Motor neuron (in vitro differentiated cells): Measurements from ENCODE around the gene SPIRE1. TPM values are rescaled to one million over a fixed set of nuclear protein-coding genes. Genes with fewer than 3 reads are reported as not detected.

ENCODE experiments used
- ATAC-seq, 8 experiments: fragments of 200-7000 bp; cut with Tn5 transposase; replicated peaks in 6 of 8; 2 replicates each; pipeline ENCODE4 v1.8.0; 2021; ENCODE audit warnings: mild to moderate bottlenecking in 8 of 8, moderate library complexity in 8 of 8
- H3K27ac ChIP-seq, 2 donors: fragments of 250-450 bp; sonication (Bioruptor Pico); 2 replicates each; pipeline ENCODE4 v1.9.0; 2021; ENCODE audit warnings: antibody characterized with exemption in 2 of 2, mild to moderate bottlenecking in 2 of 2, moderate library complexity in 1 of 2
- H3K4me1 ChIP-seq, 2 donors: fragments of 250-450 bp; sonication (Bioruptor Pico); replicated peaks in 1 of 2; 2 replicates each; pipeline ENCODE4 v1.6.1; 2021; ENCODE audit warnings: antibody characterized with exemption in 2 of 2, mild to moderate bottlenecking in 2 of 2, moderate library complexity in 1 of 2
- H3K4me3 ChIP-seq, 5 donors: fragments of 250-450 bp; sonication (Bioruptor Pico); 2 replicates each; pipeline ENCODE4 v1.9.0; 2021; ENCODE audit warnings: antibody characterized with exemption in 5 of 5, mild to moderate bottlenecking in 5 of 5, moderate library complexity in 4 of 5
- WGBS, 10 experiments: fragments of 450-650 bp; shearing (Covaris generic); methylation state at CpG; one replicate each; pipeline ENCODE4 v1.0.0; 2022; 5-methylcytosine and 5-hydroxymethylcytosine counted together
- in situ Hi-C, 9 experiments: fragments of 400-800 bp; cut with MboI; loops; one replicate each; pipeline ENCODE4 v1.15.0; 2021; ENCODE audit warnings: low sequenced_read_pairs in 9 of 9, low pct_unique_long_range_greater_than_20kb in 2 of 9; ENCODE audit not compliant: unreplicated experiment in 9 of 9
- total RNA-seq, 8 experiments: library from RNA; unstranded; fragments of 300-600 nt; gene quantifications; 2 replicates each; pipeline versions ENCODE4 v1.2.3 to v1.2.4, GENCODE V29; 2022

Gene SPIRE1
- total RNA-seq, 8 experiments from 2014 or later = 10.2 to 46.3 (median 21.0) TPM

- Histone ChIP-seq H3K4me1 (no peaks in the 10 kb centered on the region), H3K4me3 (no peak overlapping the region), H3K27ac (no peak overlapping the region)
- WGBS, 10 experiments = 68 to 100% (median 86%) methylated on average over 1 to 3 of the region's 3 CpGs; no CpG with 5 or more reads in 5 of the 10 experiments
- in situ Hi-C loops = no loop called here
- no peak for ATAC-seq
Measured at GRCh38 chr18:12479536-12479935, 178.4 kb downstream of the SPIRE1 start.

- 80 to 100% (median 91%) methylated on average over 2 to 9 of the region's 12 CpGs; no CpG with 5 or more reads in 3 of the 10 experiments for WGBS, 10 experiments
- Histone ChIP-seq H3K4me3 (no peak overlapping the region), H3K27ac (no peak overlapping the region)
Measured at GRCh38 chr18:12478269-12479047, 179.4 kb downstream of the SPIRE1 start.

GRCh38 chr18:12477606-12478005 is 180.3 kb downstream of the SPIRE1 start:
- peak in 1 of 8 experiments; percentile 31 for ATAC-seq
- 83 to 100% (median 94%) methylated on average over 2 to 8 of the region's 11 CpGs; no CpG with 5 or more reads in 5 of the 10 experiments for WGBS, 10 experiments
- in situ Hi-C loops = no loop called here
- Histone ChIP-seq H3K27ac (no peak overlapping the region), H3K4me1 (no peaks in the 10 kb centered on the region), H3K4me3 (no peak overlapping the region)

More at GRCh38 chr18:12478269-12479047, 179.4 kb downstream of the SPIRE1 start:
- no peaks in the 10 kb centered on the region for H3K4me1 ChIP-seq
- peak in 3 of 8 experiments; percentile 37 to 66 (median 40) for ATAC-seq
- in situ Hi-C loops = no loop called here

- no peak overlapping the region for H3K27ac ChIP-seq
- WGBS, 10 experiments = 78 to 100% (median 100%) methylated on average over 1 to 2 of the region's 2 CpGs; no CpG with 5 or more reads in 2 of the 10 experiments
- in situ Hi-C loops = no loop called here
Measured at GRCh38 chr18:12476955-12477354, 181.0 kb downstream of the SPIRE1 start.

GRCh38 chr18:12474876-12475275 is 183.0 kb downstream of the SPIRE1 start:
- no peak for ATAC-seq
- Histone ChIP-seq H3K4me1 (no peaks in the 10 kb centered on the region), H3K4me3 (no peak overlapping the region), H3K27ac (no peak overlapping the region)
- 17 to 100% (median 83%) methylated on average over 1 to 3 of the region's 4 CpGs; no CpG with 5 or more reads in 3 of the 10 experiments for WGBS, 10 experiments
- in situ Hi-C loops = no loop called here

More at GRCh38 chr18:12476955-12477354, 181.0 kb downstream of the SPIRE1 start:
- Histone ChIP-seq H3K4me3 (no peak overlapping the region), H3K4me1 (no peaks in the 10 kb centered on the region)
- no peak for ATAC-seq

- Histone ChIP-seq H3K27ac (no peak overlapping the region), H3K4me1 (no peaks in the 10 kb centered on the region), H3K4me3 (no peak overlapping the region)
- peak in 3 of 8 experiments; percentile 36 to 92 (median 70) for ATAC-seq
- in situ Hi-C loops = no loop called here
Measured at GRCh38 chr18:12474146-12474545, 183.8 kb downstream of the SPIRE1 start.

GRCh38 chr18:12470382-12471075 is 187.4 kb downstream of the SPIRE1 start:
- in situ Hi-C loops = no loop called here
- H3K4me3 ChIP-seq = no peak overlapping the region
- H3K27ac ChIP-seq = no peak overlapping the region
- 80 to 100% (median 95%) methylated on average over 1 to 6 of the region's 7 CpGs; no CpG with 5 or more reads in 1 of the 10 experiments for WGBS, 10 experiments
- peak in 1 of 8 experiments; percentile 36 for ATAC-seq
- H3K4me1 ChIP-seq = no peaks in the 10 kb centered on the region

- H3K4me1 ChIP-seq = no peaks in the 10 kb centered on the region
- in situ Hi-C loops = no loop called here
- H3K27ac ChIP-seq = no peak overlapping the region
- H3K4me3 ChIP-seq = no peak overlapping the region
- no peak for ATAC-seq
- WGBS, 10 experiments = 60 to 100% (median 94%) methylated on average over 1 to 4 of the region's 4 CpGs
Measured at GRCh38 chr18:12468445-12468844, 189.5 kb downstream of the SPIRE1 start.

GRCh38 chr18:12464731-12465130 is 193.2 kb downstream of the SPIRE1 start:
- in situ Hi-C loops = no loop called here
- Histone ChIP-seq H3K4me3 (no peak overlapping the region), H3K27ac (no peak overlapping the region), H3K4me1 (peaks cover 5 to 6% of the 10 kb centered on the region in 2 donors)
- WGBS, 10 experiments = 88 to 100% (median 93%) methylated on average over 2 to 7 of the region's 9 CpGs; no CpG with 5 or more reads in 2 of the 10 experiments
- ATAC-seq = no peak

GRCh38 chr18:12463191-12463590 is 194.7 kb downstream of the SPIRE1 start:
- 83 to 100% (median 93%) methylated on average over 1 to 7 of the region's 7 CpGs; no CpG with 5 or more reads in 2 of the 10 experiments for WGBS, 10 experiments
- ATAC-seq = no peak
- in situ Hi-C loops = no loop called here

GRCh38 chr18:12462242-12462641 is 195.7 kb downstream of the SPIRE1 start:
- no peak overlapping the region for H3K4me3 ChIP-seq
- H3K4me1 ChIP-seq = peaks cover 16% of the 10 kb centered on the region in 2 donors
- 31 to 100% (median 100%) methylated on average over 1 to 2 of the region's 2 CpGs; no CpG with 5 or more reads in 3 of the 10 experiments for WGBS, 10 experiments
- in situ Hi-C loops = no loop called here
- no peak for ATAC-seq
- H3K27ac ChIP-seq = no peak overlapping the region

More at GRCh38 chr18:12463191-12463590, 194.7 kb downstream of the SPIRE1 start:
- Histone ChIP-seq H3K4me1 (peaks cover 16% of the 10 kb centered on the region in 2 donors), H3K4me3 (no peak overlapping the region), H3K27ac (no peak overlapping the region)

- H3K4me3 ChIP-seq = no peak overlapping the region
- 69 to 100% (median 98%) methylated on average over 1 to 4 of the region's 6 CpGs; no CpG with 5 or more reads in 6 of the 10 experiments for WGBS, 10 experiments
- peaks cover 19 to 23% of the 10 kb centered on the region in 2 donors for H3K4me1 ChIP-seq
- H3K27ac ChIP-seq = no peak overlapping the region
- in situ Hi-C loops = no loop called here
- ATAC-seq = no peak
Measured at GRCh38 chr18:12461326-12461725, 196.6 kb downstream of the SPIRE1 start.

GRCh38 chr18:12460874-12461273 is 197.0 kb downstream of the SPIRE1 start:
- peak in 4 of 8 experiments; percentile 17 to 42 (median 33) for ATAC-seq
- Histone ChIP-seq H3K27ac (peak overlapping the region in 1 of 2 donors; percentile 53), H3K4me1 (peaks cover 22 to 28% of the 10 kb centered on the region in 2 donors), H3K4me3 (no peak overlapping the region)
- in situ Hi-C loops = no loop called here
- WGBS, 10 experiments = 62 to 100% (median 84%) methylated on average over 2 to 5 of the region's 5 CpGs
